PC-9 (cell line): ENCODE measurements around the gene PDCD4. TPM values are rescaled to one million over a fixed set of nuclear protein-coding genes. Genes with fewer than 3 reads are reported as not detected.

Experiments
- BruUV-seq: library from RNA; stranded (reverse); fragments of 400-500 nt; replicated peaks from 2 replicates; lab custom pipeline; 2021; lab: Mats Ljungman, UMichigan
- CTCF ChIA-PET: fragments of 300-600 bp; sonication (Branson Sonifier 250); formaldehyde crosslinking; loops from one replicate; lab custom pipeline; 2022; ENCODE audit warnings: antibody characterized with exemption; lab: Charles Lee
- POLR2A ChIA-PET: fragments of 300-600 bp; sonication (Branson Sonifier 250); formaldehyde crosslinking; loops from one replicate; lab custom pipeline; 2022; ENCODE audit warnings: antibody characterized with exemption; ENCODE audit not compliant: unreplicated experiment; lab: Charles Lee
- DNase-seq, 2 experiments: peaks; one replicate each; pipeline versions ENCODE4 v3.0.0 to v3.0.0-alpha.2; 2015 to 2022; ENCODE audit warnings: mixed read lengths in 1 of 2
- H2AFZ ChIP-seq: fragments of 200-600 bp; sonication (generic); 2 replicates; pipeline ENCODE4 v1.8.1; 2017; ENCODE audit warnings: antibody characterized with exemption
- H3F3A ChIP-seq: fragments of 200-600 bp; sonication (generic); 2 replicates; pipeline ENCODE4 v1.8.1; 2017; ENCODE audit warnings: antibody characterized with exemption, mild to moderate bottlenecking, low read depth; ENCODE audit not compliant: insufficient read depth
- H3K27ac ChIP-seq: fragments of 200-600 bp; sonication (generic); 2 replicates; pipeline ENCODE4 v1.6.1; 2016; ENCODE audit warnings: mixed run types
- H3K27me3 ChIP-seq: fragments of 200-600 bp; sonication (generic); 2 replicates; pipeline ENCODE4 v1.6.1; 2016; ENCODE audit warnings: low read depth, mixed run types; ENCODE audit not compliant: insufficient read depth
- H3K36me3 ChIP-seq: fragments of 200-600 bp; sonication (generic); 2 replicates; pipeline ENCODE4 v1.6.1; 2016; ENCODE audit warnings: low read depth, mixed run types
- H3K4me1 ChIP-seq: fragments of 200-600 bp; sonication (generic); replicated peaks from 2 replicates; pipeline ENCODE4 v1.6.1; 2016; ENCODE audit warnings: mixed run types; ENCODE audit not compliant: insufficient read depth
- H3K4me2 ChIP-seq: fragments of 200-600 bp; sonication (generic); 2 replicates; pipeline ENCODE4 v1.6.1; 2017; ENCODE audit warnings: mixed run types
- H3K4me3 ChIP-seq: fragments of 200-600 bp; sonication (generic); 2 replicates; pipeline ENCODE4 v1.6.1; 2016; ENCODE audit warnings: mixed run types
- H3K79me2 ChIP-seq: fragments of 200-600 bp; sonication (generic); 2 replicates; pipeline ENCODE4 v1.6.1; 2017; ENCODE audit warnings: low read depth, mixed run types
- H3K9me2 ChIP-seq: fragments of 200-600 bp; sonication (generic); 2 replicates; pipeline ENCODE4 v1.8.1; 2017; ENCODE audit warnings: mild to moderate bottlenecking; ENCODE audit not compliant: insufficient read depth
- H3K9me3 ChIP-seq: fragments of 200-600 bp; sonication (generic); 2 replicates; pipeline ENCODE4 v1.8.1; 2016; ENCODE audit warnings: low read depth; ENCODE audit not compliant: insufficient read depth
- H4K20me1 ChIP-seq: fragments of 200-600 bp; sonication (generic); 2 replicates; pipeline ENCODE4 v1.8.1; 2017; ENCODE audit not compliant: insufficient read depth
- EZH2 ChIP-seq: fragments of 200-600 bp; sonication (generic); IDR thresholded peaks from 2 replicates; pipeline ENCODE4 v1.8.0; 2017; ENCODE audit warnings: antibody characterized with exemption, low read depth
- intact Hi-C: fragments of 100-400 bp; cut with micrococcal nuclease; formaldehyde crosslinking; loops from one replicate; pipeline ENCODE4 v1.10.0; 2022; ENCODE audit not compliant: unreplicated experiment
- total RNA-seq: library from RNA; stranded (reverse); gene quantifications from 2 replicates; pipeline ENCODE4 v1.2.3, GENCODE V29; 2021
- TF ChIP-seq, protein P1 (sequence below): fragments of 200-600 bp; sonication (generic); conservative IDR thresholded peaks from 2 replicates; pipeline ENCODE4 v1.6.1; 2017; ENCODE audit warnings: mixed run types, antibody characterized with exemption, mild to moderate bottlenecking, moderate library complexity

The PDCD4 gene
- total RNA-seq, 1 experiment from 2014 or later: 92.4 TPM

DNA sequence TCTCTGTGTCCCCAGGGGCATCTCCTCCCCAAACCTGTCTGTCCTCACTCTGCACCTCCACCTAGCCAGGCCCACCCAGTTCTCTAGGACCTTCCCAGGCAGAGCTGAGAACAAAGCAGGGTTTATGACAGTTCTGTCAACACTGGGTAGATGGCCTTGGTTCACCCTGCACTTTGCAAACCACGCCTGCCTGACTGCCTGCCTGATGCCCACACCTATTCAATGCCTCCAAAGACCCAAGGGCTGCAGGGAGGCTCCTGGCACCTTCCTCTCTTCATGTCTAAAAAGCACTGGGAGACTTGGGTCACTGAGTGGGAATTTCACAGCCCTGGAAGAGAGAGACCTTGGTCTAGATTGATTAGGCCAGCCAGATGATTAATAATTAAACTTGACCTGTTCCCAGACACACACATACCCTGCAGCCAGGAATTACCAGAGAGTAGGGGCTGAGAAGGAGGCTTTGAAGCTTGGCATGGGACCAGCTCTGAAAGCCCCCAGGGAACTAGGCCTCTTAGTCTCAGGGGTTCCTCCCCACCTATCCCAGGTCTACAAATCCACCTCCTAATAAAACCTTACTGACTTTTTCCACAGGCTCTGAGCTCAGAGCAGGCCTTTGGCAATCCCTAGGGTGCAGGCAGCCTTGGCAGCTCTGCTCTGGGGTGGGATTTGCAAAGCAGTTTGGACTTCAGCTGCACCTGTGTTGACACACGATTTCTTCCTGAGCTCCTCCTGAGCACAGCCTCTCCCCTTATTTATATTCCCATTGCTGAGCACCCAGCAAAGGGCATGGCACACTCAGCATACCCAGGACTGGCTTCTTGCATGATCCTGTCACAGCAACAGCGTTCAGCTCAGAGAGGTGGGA is 25.7 kb upstream of the PDCD4 start:
- ChIA-PET CTCF (no interaction called here), POLR2A (no interaction called here)
- BruUV-seq: no TSS peak
- Histone ChIP-seq H3K27ac (no peak overlapping the region), H3K36me3 (no peaks in the 10 kb centered on the region), H3K79me2 (no peaks in the 10 kb centered on the region), H3K4me1 (peaks cover 8% of the 10 kb centered on the region; the same call in 1 of the 2 replicates), H3K27me3 (no peaks in the 10 kb centered on the region), H3K9me3 (no peaks in the 10 kb centered on the region), H3K4me3 (no peak overlapping the region), H3K4me2 (no peak overlapping the region), H2AFZ (no peak overlapping the region), H4K20me1 (no peaks in the 10 kb centered on the region), H3K9me2 (no peaks in the 10 kb centered on the region), H3F3A (no peaks in the 10 kb centered on the region)
- intact Hi-C loops: no loop called here
- no peak for TF ChIP-seq EZH2
- TF ChIP-seq, protein P1, sequence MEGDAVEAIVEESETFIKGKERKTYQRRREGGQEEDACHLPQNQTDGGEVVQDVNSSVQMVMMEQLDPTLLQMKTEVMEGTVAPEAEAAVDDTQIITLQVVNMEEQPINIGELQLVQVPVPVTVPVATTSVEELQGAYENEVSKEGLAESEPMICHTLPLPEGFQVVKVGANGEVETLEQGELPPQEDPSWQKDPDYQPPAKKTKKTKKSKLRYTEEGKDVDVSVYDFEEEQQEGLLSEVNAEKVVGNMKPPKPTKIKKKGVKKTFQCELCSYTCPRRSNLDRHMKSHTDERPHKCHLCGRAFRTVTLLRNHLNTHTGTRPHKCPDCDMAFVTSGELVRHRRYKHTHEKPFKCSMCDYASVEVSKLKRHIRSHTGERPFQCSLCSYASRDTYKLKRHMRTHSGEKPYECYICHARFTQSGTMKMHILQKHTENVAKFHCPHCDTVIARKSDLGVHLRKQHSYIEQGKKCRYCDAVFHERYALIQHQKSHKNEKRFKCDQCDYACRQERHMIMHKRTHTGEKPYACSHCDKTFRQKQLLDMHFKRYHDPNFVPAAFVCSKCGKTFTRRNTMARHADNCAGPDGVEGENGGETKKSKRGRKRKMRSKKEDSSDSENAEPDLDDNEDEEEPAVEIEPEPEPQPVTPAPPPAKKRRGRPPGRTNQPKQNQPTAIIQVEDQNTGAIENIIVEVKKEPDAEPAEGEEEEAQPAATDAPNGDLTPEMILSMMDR: no peak
- DNase-seq: peak in 1 of 2 experiments; percentile 45

DNA sequence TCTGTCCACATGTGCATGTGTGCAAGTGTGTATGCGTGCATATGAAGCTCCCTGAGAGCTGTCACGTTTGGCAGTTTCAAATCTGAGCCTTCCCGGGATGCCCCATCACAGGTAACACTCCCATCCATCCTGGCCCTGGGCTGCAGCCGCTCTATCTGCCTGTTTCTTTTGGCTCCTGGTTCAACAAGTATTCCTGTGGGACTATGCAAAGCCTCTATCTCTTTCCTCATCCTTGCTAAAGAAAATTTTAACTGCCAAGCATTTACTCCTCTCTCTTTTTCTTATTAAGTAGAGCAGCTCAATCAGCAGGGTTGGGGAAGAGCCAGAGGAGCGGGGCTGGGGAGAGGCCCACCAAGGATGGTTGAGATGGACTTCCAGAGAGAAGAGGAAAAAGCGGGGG is 24.4 kb upstream of the PDCD4 start:
- peaks cover 15% of the 10 kb centered on the region for H3K4me1 ChIP-seq

DNA sequence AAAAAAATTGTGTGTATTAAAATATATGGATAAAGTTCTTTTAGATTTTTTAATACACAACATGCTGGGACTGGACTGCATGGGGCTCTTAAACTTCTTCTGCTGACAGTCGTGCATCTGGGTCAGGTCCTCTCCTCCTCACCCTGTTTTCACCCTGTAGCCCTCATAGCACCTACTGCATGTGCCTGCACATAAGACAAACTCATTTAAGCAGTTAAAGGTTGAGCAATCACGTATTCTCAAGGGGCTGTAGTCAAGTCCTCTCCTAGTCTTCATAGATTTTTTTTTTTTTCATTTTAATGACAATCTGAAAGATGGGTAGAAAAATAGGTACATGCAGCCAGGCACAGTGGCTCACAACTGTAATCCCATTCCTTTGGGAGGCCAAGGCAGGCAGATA is 23.6 kb upstream of the PDCD4 start:
- CTCF ChIA-PET: no interaction called here
- H3K9me2 ChIP-seq: no peaks in the 10 kb centered on the region
- BruUV-seq: no TSS peak
- H4K20me1 ChIP-seq: no peaks in the 10 kb centered on the region
- TF ChIP-seq, protein P1: no peak
- no peaks in the 10 kb centered on the region for H3K36me3 ChIP-seq
- H3K27ac ChIP-seq: no peak overlapping the region
- DNase-seq: no peak
- peaks cover 22% of the 10 kb centered on the region for H3K4me1 ChIP-seq
- H3F3A ChIP-seq: 0 out of 2 replicates have a peak, but pooled peaks cover 8% of the 10 kb centered on the region
- no peaks in the 10 kb centered on the region for H3K9me3 ChIP-seq
- no peak overlapping the region for H2AFZ ChIP-seq
- no peaks in the 10 kb centered on the region for H3K27me3 ChIP-seq
- H3K4me2 ChIP-seq: no peak overlapping the region
- POLR2A ChIA-PET: no interaction called here
- intact Hi-C loops: no loop called here
- no peak overlapping the region for H3K4me3 ChIP-seq
- H3K79me2 ChIP-seq: no peaks in the 10 kb centered on the region

More for the DNA sequence above, 24.4 kb upstream of the PDCD4 start:
- TF ChIP-seq EZH2: no peak
- TF ChIP-seq, protein P1: no peak
- no peaks in the 10 kb centered on the region for H3K9me2 ChIP-seq
- DNase-seq: no peak
- 0 out of 2 replicates have a peak, but pooled peaks cover 4% of the 10 kb centered on the region for H3F3A ChIP-seq
- H3K9me3 ChIP-seq: no peaks in the 10 kb centered on the region
- H3K27ac ChIP-seq: no peak overlapping the region
- no TSS peak for BruUV-seq
- no peak overlapping the region for H3K4me3 ChIP-seq
- H3K4me2 ChIP-seq: no peak overlapping the region
- CTCF ChIA-PET: no interaction called here
- no peak overlapping the region for H2AFZ ChIP-seq
- no peaks in the 10 kb centered on the region for H3K27me3 ChIP-seq
- no peaks in the 10 kb centered on the region for H3K79me2 ChIP-seq
- POLR2A ChIA-PET: no interaction called here
- H4K20me1 ChIP-seq: no peaks in the 10 kb centered on the region
- intact Hi-C loops: no loop called here
- no peaks in the 10 kb centered on the region for H3K36me3 ChIP-seq
